HG03103 (cell line): ENCODE data around the gene CHST11.
A peak's percentile ranks its signal among the peaks of the same experiment; 100 is the strongest.

ENCODE experiments used
- ATAC-seq: cut with Tn5 transposase; IDR thresholded peaks from one replicate; pipeline ENCODE4 v1.9.1; 2021; ENCODE audit warnings: low read depth; ENCODE audit not compliant: unreplicated experiment

Gene CHST11

GRCh38 chr12:104659058-104659457 is 202.3 kb downstream of the CHST11 start:
- no peak for ATAC-seq

GRCh38 chr12:104662203-104662602 is 205.5 kb downstream of the CHST11 start:
- no peak for ATAC-seq

DNA sequence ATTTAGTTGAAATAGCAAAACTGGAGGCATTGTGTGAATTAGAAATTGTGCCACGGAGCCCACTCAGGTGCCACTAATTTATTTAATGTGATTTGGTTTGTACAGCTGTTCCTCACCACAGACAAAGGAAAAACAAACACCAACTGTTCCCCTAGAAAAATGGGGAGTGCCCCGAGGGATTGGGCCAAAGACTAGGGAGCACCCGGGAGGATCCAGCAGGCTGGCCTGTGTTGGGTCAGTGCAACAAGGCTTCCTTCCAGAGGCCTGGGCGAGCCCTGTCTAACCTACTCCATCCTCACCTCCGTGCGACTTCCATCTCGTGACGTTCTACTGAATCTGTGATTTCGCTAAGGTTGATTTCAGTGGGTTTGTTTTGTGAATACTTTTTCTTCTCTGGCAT is 206.2 kb downstream of the CHST11 start:
- ATAC-seq = no peak

DNA sequence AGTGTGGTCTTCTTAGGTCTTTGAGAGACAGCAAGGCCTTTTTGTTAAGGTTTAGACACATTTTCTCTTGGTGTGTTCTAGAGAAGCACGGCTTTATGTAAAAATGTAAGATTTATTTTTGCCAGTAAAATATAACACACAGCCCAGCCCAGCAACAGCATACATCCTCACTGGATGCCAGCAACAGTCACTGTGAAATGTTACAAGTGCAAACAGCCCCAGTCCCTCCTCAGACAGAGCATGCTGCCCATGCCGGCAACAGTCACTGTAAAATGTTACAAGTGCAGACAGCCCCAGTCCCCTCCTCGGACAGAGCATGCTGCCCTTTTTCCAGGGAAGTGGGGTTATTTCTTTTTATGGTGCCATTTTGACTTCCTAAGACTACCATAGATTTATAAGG is 207.6 kb downstream of the CHST11 start:
- ATAC-seq = no peak

GRCh38 chr12:104665296-104665695 is 208.5 kb downstream of the CHST11 start:
- ATAC-seq = no peak

GRCh38 chr12:104667139-104667538 is 210.4 kb downstream of the CHST11 start:
- no peak for ATAC-seq

DNA sequence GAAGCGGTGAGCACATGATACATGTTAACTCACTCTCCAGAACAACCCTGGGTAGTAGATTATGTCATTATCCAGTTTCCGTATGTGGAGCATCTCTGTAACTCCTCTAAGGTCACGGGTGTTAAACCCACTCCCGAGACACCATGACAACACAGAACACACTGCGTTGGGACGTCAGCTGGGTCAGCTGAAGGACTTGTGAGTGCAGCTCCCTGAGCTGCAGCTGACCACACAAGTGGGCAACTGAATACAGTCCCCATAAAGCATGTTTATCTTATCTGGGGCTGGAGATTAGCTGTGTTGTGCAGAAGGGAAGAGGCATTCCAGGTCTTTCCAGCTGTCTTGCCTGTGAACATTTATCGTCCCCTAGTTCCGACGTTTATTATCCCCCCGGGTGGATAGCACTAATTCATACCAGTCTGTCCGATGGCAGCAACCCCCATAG is 211.5 kb downstream of the CHST11 start:
- no peak for ATAC-seq

DNA sequence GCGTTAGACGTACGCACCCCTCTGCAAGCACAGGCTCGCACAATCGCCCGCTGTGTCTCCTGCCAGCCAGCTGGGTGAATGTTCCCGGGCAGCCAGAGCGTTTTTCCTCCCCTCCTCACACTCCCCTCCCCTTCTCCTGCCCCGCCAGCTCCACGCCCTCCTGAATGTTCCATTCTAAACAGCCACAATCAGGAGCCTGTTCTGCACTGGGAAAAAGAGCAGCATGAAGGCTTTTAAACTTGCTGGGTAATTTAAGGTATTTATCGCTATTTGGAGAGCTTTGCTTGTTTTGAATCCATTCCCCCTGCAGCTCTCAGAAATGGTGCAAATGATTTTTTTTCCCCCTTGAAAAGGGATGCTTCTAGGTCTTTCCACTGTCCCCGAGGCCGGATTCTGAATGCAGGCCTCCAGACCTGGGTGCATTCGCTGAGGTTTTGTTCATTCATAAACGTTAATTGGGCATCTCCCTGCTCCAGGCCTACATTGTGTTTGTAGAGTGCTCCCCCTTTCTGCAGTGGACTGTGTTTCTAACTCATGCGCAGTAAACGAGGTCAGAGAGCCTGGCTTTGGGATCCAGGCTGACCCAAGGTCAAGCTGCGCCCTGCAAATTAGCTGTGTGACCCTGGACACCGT is 212.5 kb downstream of the CHST11 start:
- no peak for ATAC-seq

- ATAC-seq = peak; percentile 53
Observed at GRCh38 chr12:104669851-104670337, 213.1 kb downstream of the CHST11 start.

- ATAC-seq = no peak
Observed at GRCh38 chr12:104670439-104671408, 214.0 kb downstream of the CHST11 start.

DNA sequence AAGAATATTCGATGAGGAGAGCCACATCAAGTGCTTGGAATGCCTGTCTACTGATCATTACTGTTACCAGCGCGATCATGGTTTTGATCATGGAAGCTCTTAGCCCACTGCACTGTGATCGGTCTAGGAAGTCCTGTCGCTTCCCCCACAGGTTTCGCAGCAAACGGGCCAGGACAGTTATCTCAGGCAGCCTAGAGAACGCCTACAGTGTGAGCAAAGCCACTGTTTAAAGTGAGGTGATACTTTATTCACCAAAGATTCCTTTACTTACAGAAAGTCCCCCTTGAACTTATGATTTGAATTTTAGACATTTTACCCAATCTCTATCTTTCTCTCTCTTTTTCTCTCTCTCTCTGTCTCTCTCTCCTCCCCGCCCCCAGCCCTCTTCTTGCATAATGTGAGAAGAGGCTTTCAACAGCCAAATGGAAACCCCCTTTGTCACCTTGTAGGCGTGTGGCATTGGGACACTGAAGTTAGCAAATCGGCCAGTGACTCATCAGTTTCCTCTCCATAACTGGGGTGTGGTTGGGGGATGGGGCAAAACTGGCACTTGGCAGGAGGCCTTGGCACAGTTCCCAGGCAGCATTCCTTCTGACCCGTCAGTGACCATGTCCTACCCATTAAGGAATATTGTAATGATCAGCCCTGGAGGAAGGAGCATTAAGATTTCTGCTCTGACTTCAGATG is 214.8 kb downstream of the CHST11 start:
- peak; percentile 51 for ATAC-seq

DNA sequence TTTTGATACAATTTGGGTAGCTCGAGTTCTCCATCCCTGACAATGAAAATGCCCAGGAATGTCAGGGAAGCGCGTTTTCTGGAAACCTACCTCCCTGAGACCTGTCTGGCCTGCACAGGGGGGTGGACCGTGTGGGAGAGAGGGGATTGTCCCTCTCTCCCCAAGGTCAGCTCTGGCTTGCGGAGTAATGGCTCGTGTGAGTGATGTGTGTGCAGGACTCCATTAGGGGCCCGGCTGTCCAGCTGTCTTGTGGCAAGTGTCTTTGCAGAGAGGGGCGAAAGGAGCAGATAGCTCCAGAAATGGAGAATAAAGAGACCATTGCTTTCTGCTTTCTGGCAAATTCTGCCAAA is 215.3 kb downstream of the CHST11 start:
- no peak for ATAC-seq

GRCh38 chr12:104672501-104673265 is 215.9 kb downstream of the CHST11 start:
- ATAC-seq = no peak

DNA sequence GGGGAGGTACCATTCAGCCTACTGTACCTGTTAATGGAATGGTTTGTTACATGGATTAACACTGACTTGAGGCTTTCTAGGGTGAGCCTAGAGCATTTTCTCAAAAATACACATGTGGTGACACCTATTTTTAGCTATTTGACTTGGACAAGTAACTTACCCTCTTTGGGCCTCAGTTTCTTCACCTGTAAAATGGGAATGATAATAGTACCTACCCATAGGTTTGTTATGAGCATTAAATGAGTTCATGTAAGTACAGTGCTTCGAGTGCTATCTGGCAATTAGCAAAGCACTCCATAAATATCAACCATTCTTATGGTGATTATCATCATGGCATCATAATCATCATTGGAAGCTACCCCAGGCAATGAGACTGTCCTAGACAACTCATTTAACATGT is 216.5 kb downstream of the CHST11 start:
- ATAC-seq = no peak

DNA sequence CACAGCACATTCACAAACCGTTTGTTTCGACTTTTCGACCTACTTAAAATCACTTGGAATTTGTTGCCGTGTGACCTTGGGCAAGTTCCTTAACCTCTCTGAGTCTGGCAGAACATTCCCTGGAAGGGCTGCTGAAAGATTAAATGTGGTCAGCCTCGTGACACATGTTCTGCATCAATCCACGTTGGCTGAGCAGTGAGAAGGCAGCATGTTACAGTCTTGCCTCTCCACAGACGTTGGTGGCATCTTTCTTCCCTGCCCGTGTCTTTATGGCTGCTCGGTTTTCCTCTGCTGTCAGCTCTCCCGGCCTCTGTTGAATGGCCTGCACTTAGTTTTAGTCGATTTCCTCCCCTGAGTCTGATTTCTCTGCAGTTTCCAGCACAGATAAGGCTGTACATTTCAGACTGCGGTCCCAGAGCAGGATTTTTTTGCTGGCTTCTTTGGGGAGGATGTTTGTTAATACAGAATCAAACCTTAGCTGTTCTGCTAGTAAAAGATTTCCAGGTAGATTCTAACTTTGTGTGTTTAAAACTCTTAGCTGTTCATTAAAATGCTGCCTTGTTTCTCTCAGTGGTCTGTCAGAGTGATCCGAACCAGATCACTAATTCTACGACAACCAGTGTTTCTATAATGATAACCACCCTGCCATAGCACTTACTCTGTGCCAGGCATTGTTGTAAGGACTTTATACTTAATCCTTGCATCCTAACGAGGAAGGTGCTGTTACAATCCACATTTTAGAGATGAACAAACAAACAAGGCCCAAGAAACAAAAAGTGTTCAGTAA is 217.1 kb downstream of the CHST11 start:
- ATAC-seq = no peak

DNA sequence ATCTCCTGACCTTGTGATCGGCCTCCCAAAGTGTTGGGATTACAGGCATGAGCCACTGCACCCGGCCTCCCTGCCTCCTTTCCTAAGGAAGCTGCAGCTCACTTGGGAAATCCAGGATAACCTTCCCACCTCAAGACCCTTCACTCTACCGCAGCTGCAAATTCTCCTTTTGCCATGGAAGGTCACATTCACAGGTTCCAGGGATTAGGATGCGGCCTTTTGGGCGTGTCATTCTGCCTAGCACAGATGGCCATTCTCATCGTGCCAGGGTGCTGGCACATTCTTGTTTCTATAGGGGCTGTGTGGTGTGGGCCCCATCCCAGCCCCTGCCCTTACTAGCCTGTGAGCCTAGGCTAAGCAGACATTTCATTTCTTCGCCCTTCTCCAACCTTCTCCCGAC is 219.9 kb downstream of the CHST11 start:
- no peak for ATAC-seq

DNA sequence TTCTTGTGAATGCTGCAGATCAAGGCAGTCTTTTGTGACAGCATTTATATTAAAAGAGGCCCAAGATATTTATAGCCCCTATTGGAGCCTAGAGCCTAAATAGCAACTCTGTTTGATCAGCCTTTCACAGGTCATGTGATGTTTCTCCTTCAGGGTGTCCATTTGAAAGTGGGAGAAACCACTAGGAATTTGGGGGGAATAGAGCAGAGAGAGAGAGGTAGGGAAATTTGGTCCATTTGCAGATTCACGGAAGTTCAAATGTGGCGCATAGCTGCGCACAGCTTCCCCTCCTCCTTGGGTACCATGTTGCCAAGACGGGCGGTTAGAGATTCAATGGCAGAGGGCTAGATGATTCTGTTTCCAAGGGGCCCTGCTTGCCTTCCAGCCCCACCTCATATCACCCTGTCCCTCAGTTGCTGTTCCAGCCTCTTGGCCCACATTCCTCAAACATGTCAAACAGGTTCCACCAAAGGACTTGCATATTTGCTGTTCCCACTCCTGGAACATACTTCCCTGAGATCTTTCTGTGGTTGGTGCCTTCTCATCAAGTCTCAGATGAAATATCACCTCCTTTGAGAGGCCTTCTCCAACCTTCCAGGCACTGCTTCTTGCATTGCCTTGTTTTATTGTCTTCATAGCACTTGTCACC is 220.8 kb downstream of the CHST11 start:
- ATAC-seq = no peak

- peak; percentile 53 for ATAC-seq
Observed at GRCh38 chr12:104680070-104680469, 223.3 kb downstream of the CHST11 start.

DNA sequence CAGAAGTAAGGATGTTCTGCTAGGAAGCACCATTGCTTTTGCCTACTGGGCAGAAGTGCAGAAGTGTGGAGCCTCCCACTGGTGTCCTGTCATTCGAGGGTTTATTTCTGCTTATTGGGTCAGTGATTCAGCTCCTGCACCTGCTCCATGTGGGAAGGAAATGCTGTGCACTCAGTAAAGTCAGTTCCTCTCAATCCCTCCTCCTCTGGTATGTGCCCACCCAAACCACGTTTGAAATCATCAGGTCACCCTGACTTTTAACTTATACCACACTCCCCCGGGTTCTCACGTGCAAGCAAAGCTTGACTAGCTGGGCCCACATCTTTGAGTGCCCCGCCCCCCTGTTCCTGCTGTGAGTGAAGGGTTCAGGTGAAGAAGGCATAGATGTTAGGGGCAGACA is 223.7 kb downstream of the CHST11 start:
- no peak for ATAC-seq
